IgD-negative memory B cell (primary cell): Measurements from ENCODE around the gene FLT3LG. TPM values are rescaled to one million over a fixed set of nuclear protein-coding genes. Genes with fewer than 3 reads are reported as not detected.
A peak's percentile ranks its signal among the peaks of the same experiment; 100 is the strongest.

Experiments
- H3K27ac Mint-ChIP-seq, 3 donors: one replicate each; pipeline ENCODE4 v1.8.0; 2020 to 2022; ENCODE audit warnings: mild to moderate bottlenecking in 3 of 3, mixed read lengths in 3 of 3, moderate library complexity in 1 of 3
- H3K27me3 Mint-ChIP-seq: one replicate; pipeline ENCODE4 v1.8.0; 2021; ENCODE audit warnings: mixed read lengths
- H3K36me3 Mint-ChIP-seq: one replicate; pipeline ENCODE4 v1.8.0; 2020; ENCODE audit warnings: mild to moderate bottlenecking, mixed read lengths
- H3K4me1 Mint-ChIP-seq, 3 donors: one replicate each; pipeline ENCODE4 v1.8.0; 2020 to 2022; ENCODE audit warnings: mixed read lengths in 3 of 3, mild to moderate bottlenecking in 1 of 3
- H3K4me3 Mint-ChIP-seq, 4 donors: one replicate each; pipeline ENCODE4 v1.8.0; 2020 to 2022; ENCODE audit warnings: mild to moderate bottlenecking in 4 of 4, mixed read lengths in 4 of 4, moderate library complexity in 3 of 4
- H3K9me3 Mint-ChIP-seq, 3 donors: one replicate each; pipeline ENCODE4 v1.8.0; 2020 to 2021; ENCODE audit warnings: mixed read lengths in 3 of 3, mild to moderate bottlenecking in 1 of 3
- polyA plus RNA-seq: library from polyadenylated mRNA; unstranded; fragments of 300-500 nt; fragmentation: Illumina TruSeq; gene quantifications from one replicate; pipeline ENCODE4 v1.2.3, GENCODE V29; 2021

The FLT3LG gene
- polyA plus RNA-seq, 1 donor from 2014 or later: 24.3 TPM

GRCh38 chr19:49518033-49518432, 44.0 kb downstream of the FLT3LG start:
- Mint-ChIP-seq H3K27ac (peak overlapping the region in 1 of 3 donors; percentile 45), H3K27me3 (no peaks in the 10 kb centered on the region), H3K4me1 (peaks cover 10% of the 10 kb centered on the region in 3 donors), H3K9me3 (no peaks in the 10 kb centered on the region), H3K4me3 (no peak overlapping the region), H3K36me3 (peaks cover 6% of the 10 kb centered on the region)

GRCh38 chr19:49520705-49521319, 46.8 kb downstream of the FLT3LG start:
- Mint-ChIP-seq H3K27me3 (no peaks in the 10 kb centered on the region), H3K4me3 (no peak overlapping the region), H3K36me3 (peaks cover 8% of the 10 kb centered on the region), H3K9me3 (no peaks in the 10 kb centered on the region), H3K4me1 (peaks cover 5 to 7% (median 6%) of the 10 kb centered on the region in 3 donors), H3K27ac (peak overlapping the region in 1 of 3 donors; percentile 57)

GRCh38 chr19:49524812-49525455, 50.9 kb downstream of the FLT3LG start:
- Mint-ChIP-seq H3K4me1 (peaks cover 4 to 10% (median 5%) of the 10 kb centered on the region in 3 donors), H3K36me3 (peaks cover 13% of the 10 kb centered on the region), H3K9me3 (no peaks in the 10 kb centered on the region), H3K27me3 (no peaks in the 10 kb centered on the region), H3K27ac (peak overlapping the region in 1 of 3 donors; percentile 74), H3K4me3 (peak overlapping the region in 1 of 4 donors; percentile 2)

- H3K4me1 Mint-ChIP-seq: peaks cover 4 to 15% (median 13%) of the 10 kb centered on the region in 3 donors
- no peaks in the 10 kb centered on the region for H3K9me3 Mint-ChIP-seq
- peaks cover 10% of the 10 kb centered on the region for H3K36me3 Mint-ChIP-seq
- H3K27me3 Mint-ChIP-seq: no peaks in the 10 kb centered on the region
- H3K27ac Mint-ChIP-seq: no peak overlapping the region
- peak overlapping the region; percentile 61 to 91 (median 73) for H3K4me3 Mint-ChIP-seq
Observed at GRCh38 chr19:49528211-49528771, 54.3 kb downstream of the FLT3LG start.

GRCh38 chr19:49530708-49531107, 56.7 kb downstream of the FLT3LG start:
- H3K4me3 Mint-ChIP-seq: peak overlapping the region in 2 of 4 donors; percentile 61 to 66
- peaks cover 7% of the 10 kb centered on the region for H3K36me3 Mint-ChIP-seq
- H3K27me3 Mint-ChIP-seq: no peaks in the 10 kb centered on the region
- no peaks in the 10 kb centered on the region for H3K9me3 Mint-ChIP-seq
- peaks cover 14 to 25% (median 21%) of the 10 kb centered on the region in 3 donors for H3K4me1 Mint-ChIP-seq
- H3K27ac Mint-ChIP-seq: no peak overlapping the region

- Mint-ChIP-seq H3K27ac (peak overlapping the region; percentile 61 to 85 (median 76)), H3K9me3 (no peaks in the 10 kb centered on the region), H3K27me3 (no peaks in the 10 kb centered on the region), H3K4me1 (peaks cover 17 to 26% (median 21%) of the 10 kb centered on the region in 3 donors), H3K36me3 (peaks cover 3% of the 10 kb centered on the region), H3K4me3 (peak overlapping the region; percentile 84 to 95 (median 93))
Observed at GRCh38 chr19:49533551-49534488, 59.8 kb downstream of the FLT3LG start.

GRCh38 chr19:49534632-49535385, 60.8 kb downstream of the FLT3LG start:
- H3K4me3 Mint-ChIP-seq: peak overlapping the region; percentile 84 to 95 (median 93)
- H3K4me1 Mint-ChIP-seq: peaks cover 17 to 26% (median 22%) of the 10 kb centered on the region in 3 donors
- peaks cover 3% of the 10 kb centered on the region for H3K36me3 Mint-ChIP-seq
- peak overlapping the region; percentile 61 to 85 (median 76) for H3K27ac Mint-ChIP-seq
- no peaks in the 10 kb centered on the region for H3K9me3 Mint-ChIP-seq
- no peaks in the 10 kb centered on the region for H3K27me3 Mint-ChIP-seq

Other genes starting within 250 kb of the FLT3LG start
- gene SLC6A16, start 149.0 kb upstream of the FLT3LG start, polyA plus RNA-seq: 11.6 TPM
- 754 TPM for gene CD37, start 138.8 kb upstream of the FLT3LG start, polyA plus RNA-seq
- 6.3 TPM for gene TEAD2, start 111.8 kb upstream of the FLT3LG start, polyA plus RNA-seq
- gene DKKL1, start 110.3 kb upstream of the FLT3LG start, polyA plus RNA-seq: 1.1 TPM
- gene KASH5, start 86.0 kb upstream of the FLT3LG start, polyA plus RNA-seq: not detected
- gene PTH2, start 50.8 kb upstream of the FLT3LG start, polyA plus RNA-seq: not detected
- gene GFY, start 48.8 kb upstream of the FLT3LG start, polyA plus RNA-seq: not detected
- gene SLC17A7, start 32.7 kb upstream of the FLT3LG start, polyA plus RNA-seq: not detected
- 98.8 TPM for gene PIH1D1, start 22.4 kb upstream of the FLT3LG start, polyA plus RNA-seq
- 67.5 TPM for gene ALDH16A1, start 21.0 kb upstream of the FLT3LG start, polyA plus RNA-seq
- gene RPL13A, start 13.4 kb downstream of the FLT3LG start, polyA plus RNA-seq: 3,792 TPM
- 3,702 TPM for gene RPS11, start 22.2 kb downstream of the FLT3LG start, polyA plus RNA-seq
- 60.8 TPM for gene FCGRT, start 38.4 kb downstream of the FLT3LG start, polyA plus RNA-seq
- gene RCN3, start 53.8 kb downstream of the FLT3LG start, polyA plus RNA-seq: 3.1 TPM
- 144 TPM for gene NOSIP, start 106.3 kb downstream of the FLT3LG start, polyA plus RNA-seq
- gene PRRG2, start 107.1 kb downstream of the FLT3LG start, polyA plus RNA-seq: 0.26 TPM
- 0.70 TPM for gene PRR12, start 117.0 kb downstream of the FLT3LG start, polyA plus RNA-seq
- 18.4 TPM for gene RRAS, start 165.9 kb downstream of the FLT3LG start, polyA plus RNA-seq
- 3.4 TPM for gene SCAF1, start 168.0 kb downstream of the FLT3LG start, polyA plus RNA-seq
- gene IRF3, start 191.6 kb downstream of the FLT3LG start, polyA plus RNA-seq: 66.0 TPM
- 16.8 TPM for gene BCL2L12, start 191.7 kb downstream of the FLT3LG start, polyA plus RNA-seq
- 187 TPM for gene PRMT1, start 203.1 kb downstream of the FLT3LG start, polyA plus RNA-seq
- gene ADM5, start 215.4 kb downstream of the FLT3LG start, polyA plus RNA-seq: 0.65 TPM
- not detected for gene CPT1C, start 216.9 kb downstream of the FLT3LG start, polyA plus RNA-seq